T follicular helper cell (primary cell): ENCODE measurements around the gene GJB3.
"Not testable (repeated sequence)": the region's sequence is repeated elsewhere in the genome, so short reads cannot be mapped to it uniquely, and the experiment has no call there.

ENCODE experiments used
- DNase-seq: peaks from one replicate; pipeline ENCODE4 v3.0.0-alpha.2; 2020; ENCODE audit warnings: low read depth

Gene GJB3

DNA sequence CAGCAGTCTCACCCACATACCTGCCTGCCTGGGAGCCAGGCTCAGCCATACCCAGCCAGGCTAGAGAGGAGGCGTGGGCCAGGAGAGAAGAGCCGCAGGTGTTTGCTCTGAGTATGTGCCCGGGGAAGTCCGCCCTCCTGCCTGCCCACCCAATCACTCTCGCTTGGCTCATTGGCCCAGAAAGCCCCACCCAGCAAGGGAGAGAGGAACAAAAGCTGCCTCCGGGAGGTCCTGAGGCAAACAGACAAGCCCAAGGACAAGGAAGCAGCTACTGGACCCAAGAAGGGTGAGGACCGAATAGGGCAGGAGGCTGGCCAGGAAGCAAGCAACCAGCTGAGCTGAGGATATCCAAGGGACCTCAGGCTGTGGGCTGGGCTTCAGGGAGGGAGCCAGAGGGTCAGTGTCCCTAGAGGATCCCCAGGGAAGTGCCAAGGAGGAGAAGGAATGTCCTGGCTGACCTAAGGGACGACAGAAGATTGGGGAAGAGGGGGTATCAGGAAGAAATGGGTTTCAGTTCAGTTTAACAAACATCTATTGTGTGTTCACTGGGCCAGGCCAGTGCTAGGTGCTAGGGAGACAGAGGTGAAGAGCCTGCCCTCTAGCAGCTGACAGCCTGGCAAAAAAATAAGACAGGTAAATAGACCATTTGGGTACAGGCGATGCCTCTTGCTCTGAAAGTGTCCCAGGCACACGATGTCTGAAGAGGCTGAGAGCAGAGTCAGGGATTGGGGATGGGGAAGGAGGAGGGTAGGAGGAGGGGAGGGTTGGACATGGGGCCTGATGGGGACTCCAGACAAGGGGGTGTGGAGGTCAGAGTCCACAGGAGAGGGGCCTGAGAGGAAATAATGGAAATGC lies 21.3 kb upstream of the GJB3 start, which contains the start of gene GJB4:
GJB4 (plus strand) TSS at position 238 of the 855 bp plus-strand sequence. CDS start 1,515 bp downstream, outside the sequence.
- no peak for DNase-seq

DNA sequence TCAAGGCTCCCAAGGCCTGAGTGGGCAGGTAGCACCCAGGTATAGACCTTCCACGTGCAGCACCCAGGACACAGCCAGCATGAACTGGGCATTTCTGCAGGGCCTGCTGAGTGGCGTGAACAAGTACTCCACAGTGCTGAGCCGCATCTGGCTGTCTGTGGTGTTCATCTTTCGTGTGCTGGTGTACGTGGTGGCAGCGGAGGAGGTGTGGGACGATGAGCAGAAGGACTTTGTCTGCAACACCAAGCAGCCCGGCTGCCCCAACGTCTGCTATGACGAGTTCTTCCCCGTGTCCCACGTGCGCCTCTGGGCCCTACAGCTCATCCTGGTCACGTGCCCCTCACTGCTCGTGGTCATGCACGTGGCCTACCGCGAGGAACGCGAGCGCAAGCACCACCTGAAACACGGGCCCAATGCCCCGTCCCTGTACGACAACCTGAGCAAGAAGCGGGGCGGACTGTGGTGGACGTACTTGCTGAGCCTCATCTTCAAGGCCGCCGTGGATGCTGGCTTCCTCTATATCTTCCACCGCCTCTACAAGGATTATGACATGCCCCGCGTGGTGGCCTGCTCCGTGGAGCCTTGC lies 19.7 kb upstream of the GJB3 start:
- no peak for DNase-seq

DNA sequence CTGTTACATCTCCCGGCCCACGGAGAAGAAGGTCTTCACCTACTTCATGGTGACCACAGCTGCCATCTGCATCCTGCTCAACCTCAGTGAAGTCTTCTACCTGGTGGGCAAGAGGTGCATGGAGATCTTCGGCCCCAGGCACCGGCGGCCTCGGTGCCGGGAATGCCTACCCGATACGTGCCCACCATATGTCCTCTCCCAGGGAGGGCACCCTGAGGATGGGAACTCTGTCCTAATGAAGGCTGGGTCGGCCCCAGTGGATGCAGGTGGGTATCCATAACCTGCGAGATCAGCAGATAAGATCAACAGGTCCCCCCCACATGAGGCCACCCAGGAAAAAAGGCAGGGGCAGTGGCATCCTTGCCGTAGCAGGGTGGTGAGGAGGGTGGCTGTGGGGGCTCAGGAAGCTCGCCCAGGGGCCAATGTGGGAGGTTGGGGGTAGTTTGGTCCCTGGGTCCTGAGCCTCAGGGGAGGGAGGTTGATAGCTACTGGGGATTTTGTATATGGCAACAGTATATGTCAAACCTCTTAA lies 19.2 kb upstream of the GJB3 start:
- DNase-seq, result no peak

DNA sequence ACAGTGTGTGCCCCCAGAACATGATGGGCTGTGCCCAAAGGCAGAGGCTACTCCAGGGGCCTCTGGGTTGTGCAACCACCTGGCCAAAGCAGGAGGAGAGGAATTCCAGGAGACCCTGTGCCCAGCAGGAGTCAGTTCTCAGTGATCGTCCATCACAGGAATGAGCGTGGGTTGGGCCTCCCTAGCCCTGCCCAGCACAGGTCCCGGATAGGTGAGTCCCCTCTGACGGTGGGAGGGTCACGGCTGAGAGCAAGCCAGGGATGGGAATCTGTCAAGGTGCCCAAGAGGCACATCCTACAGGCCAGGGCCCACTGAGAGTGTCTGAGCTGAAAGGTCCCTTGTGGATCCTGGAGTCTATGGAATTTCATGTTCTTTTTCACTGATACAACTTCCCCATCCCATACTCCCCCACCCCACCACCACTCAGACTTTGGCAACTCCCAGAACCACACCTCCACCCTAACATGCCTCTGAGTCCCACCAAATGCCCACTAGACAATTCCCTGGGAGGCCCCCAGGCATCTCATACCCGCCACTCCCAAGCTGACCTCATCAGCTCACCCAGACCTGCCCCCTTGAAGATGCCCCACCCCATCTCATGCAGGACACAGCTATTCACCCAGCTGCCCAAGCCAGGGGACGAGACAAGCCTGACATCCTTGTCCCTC lies 18.4 kb upstream of the GJB3 start:
- DNase-seq, result no peak

GRCh38 chr1:34763142-34763781 lies 17.8 kb upstream of the GJB3 start:
- DNase-seq, result no peak

DNA sequence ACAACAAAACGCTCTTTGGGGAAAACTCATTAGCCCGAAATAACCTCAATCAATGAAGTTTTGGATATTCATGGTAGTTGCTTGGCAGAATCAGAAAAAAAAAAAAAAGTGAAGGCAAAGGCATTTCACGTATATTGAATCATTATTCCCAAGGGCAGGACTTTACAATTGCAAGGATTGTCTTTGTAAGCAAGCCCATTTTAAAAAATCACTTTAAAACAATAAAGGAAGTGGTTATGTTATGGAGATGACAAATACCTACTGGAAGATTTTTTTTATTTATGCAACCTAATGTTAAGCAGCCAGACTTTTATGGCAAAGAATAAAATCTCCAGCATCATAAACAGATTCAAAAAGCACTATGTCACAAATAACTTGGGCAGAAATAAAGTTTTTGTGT lies 12.2 kb upstream of the GJB3 start:
- no peak for DNase-seq

- no peak for DNase-seq
Observed at GRCh38 chr1:34770891-34771504, 10.0 kb upstream of the GJB3 start.

- DNase-seq, result no peak
Observed at GRCh38 chr1:34771573-34772371, 9.2 kb upstream of the GJB3 start.

DNA sequence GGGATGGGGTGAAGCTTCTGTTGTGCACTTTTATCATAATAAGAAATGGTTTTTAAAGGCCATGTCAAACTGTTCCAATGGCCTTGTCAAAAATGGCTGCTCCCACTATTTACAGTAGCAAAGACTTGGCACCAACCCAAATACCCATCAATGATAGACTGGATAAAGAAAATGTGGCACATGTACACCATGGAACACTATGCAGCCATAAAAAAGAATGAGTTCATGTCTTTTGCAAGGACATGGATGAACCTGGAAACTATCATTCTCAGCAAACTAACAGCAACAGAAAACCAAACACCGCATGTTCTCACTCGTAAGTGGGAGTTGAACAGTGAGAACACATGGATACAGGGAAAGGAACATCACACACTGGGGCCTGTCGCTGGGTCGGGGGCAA lies 7.9 kb upstream of the GJB3 start:
- not testable (repeated sequence) for DNase-seq

DNA sequence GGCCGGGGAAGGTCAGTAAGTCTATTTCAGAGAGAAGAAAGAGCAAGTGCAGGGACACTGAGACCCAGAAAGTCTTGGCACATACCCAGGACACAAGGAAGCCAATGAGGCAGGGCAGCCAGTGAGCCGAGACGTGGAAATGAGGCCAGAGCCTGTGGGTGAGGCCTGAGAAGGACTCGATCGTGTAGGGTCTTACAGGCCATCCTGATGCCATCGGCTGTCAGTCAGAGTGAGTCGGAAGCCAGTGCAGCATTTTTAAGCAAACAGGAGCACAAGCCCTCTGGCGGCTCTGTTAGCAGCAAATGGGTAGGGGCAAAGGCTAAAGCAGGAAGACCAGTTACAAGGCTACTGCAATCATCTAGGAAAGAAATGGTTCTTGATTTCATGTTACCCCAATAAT lies 6.1 kb upstream of the GJB3 start:
- DNase-seq, result no peak

- DNase-seq, result no peak
Observed at GRCh38 chr1:34776911-34777310, 4.1 kb upstream of the GJB3 start.

DNA sequence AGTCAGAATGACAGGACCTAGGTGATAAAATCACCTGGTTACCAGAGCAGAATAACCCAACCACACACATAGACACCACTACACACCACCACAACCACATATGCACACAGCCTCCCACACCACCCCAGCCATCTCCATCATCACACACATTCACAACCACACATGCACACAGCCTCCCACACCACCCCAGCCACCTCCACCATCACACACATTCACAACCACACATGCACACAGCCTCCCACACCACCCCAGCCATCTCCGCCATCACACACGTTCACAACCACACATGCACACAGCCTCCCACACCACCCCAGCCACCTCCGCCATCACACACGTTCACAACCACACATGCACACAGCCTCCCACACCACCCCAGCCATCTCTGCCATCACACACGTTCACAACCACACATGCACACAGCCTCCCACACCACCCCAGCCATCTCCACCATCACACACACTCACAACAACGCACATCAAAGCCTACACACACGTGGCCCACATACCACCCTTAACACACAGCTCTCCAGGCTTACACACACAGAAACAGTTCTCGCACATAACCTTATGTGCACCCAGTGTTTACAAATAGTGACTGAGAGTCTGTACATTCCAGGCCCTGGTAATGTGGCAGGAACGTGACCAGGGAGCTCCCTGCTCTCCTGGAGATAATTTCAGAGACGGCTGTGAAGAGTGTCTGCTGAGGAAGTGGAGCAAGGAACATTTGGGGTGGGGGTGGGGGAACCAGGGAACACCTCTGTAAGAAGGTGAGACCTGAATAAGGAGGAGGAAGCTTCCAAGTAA lies 3.3 kb upstream of the GJB3 start:
- DNase-seq, result no peak

GRCh38 chr1:34778381-34778780 lies 2.6 kb upstream of the GJB3 start:
- no peak for DNase-seq

DNA sequence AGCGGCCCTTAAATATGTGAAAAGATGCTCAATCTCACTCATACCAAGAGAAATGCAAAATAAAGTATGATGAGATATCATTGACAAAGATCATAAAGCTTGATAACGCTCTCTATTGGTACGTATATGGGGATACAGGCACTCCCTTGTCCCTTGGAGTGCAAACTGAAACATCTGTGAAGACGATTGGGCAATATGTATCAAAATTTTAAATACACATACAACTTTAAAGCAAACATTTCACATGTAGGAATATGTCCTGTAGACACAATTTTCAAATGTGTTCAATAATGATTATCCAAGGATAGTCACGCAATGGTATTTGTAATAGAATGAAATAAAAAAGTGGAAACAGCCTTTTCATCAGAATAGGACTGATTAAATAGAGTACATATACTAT lies 2.0 kb upstream of the GJB3 start:
- no peak for DNase-seq

- DNase-seq, result no peak
Observed at GRCh38 chr1:34779526-34779925, 1.5 kb upstream of the GJB3 start.

DNA sequence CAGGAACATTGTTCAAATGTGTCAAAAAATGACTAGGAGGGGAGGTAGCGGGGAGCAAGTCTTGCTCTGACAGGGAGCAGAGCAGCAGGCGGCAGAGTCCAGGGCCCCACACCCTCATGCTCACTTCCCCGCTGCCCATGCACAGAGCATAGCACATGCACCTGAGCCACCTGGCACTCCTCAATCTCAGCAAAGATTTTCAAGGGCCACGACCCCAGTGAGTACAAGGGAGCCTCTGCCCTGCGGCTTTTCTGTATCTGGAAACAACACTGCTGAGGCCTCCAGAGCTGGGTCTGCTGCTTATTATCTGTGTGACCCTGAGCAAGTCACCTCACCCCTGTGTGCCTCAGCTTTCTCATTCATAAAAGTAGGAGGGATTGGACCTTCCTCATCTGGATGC lies 1.1 kb upstream of the GJB3 start:
- no peak for DNase-seq

DNA sequence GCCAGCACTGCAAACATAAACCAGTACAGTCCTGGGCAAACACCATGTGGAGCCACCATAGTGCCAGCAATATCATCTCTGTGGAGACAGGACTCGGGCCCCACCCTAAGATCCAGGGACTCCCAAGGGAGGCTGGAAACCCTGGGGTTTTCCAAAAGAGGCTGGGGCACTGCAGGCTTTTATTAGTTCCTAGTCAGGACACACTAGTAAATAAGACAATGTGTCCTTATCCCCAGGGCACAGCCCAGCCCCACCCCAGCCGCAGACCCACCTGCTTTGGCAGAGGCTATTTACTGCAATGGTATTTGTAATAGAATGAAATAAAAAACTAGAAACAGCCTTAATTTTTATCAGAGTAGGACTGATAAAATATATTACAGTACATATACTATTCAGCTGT lies 486 bp upstream of the GJB3 start:
- DNase-seq, result no peak

- DNase-seq, result no peak
Observed at GRCh38 chr1:34781844-34782391, 904 bp downstream of the GJB3 start.

DNA sequence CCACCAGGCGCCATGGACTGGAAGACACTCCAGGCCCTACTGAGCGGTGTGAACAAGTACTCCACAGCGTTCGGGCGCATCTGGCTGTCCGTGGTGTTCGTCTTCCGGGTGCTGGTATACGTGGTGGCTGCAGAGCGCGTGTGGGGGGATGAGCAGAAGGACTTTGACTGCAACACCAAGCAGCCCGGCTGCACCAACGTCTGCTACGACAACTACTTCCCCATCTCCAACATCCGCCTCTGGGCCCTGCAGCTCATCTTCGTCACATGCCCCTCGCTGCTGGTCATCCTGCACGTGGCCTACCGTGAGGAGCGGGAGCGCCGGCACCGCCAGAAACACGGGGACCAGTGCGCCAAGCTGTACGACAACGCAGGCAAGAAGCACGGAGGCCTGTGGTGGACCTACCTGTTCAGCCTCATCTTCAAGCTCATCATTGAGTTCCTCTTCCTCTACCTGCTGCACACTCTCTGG lies 3.8 kb downstream of the GJB3 start:
- no peak for DNase-seq
